HepG2 (cell line): ENCODE results near the gene SNU13.

Experiments
- CTCF ChIP-seq: sonication (generic); formaldehyde crosslinking; IDR thresholded peaks from 2 replicates; pipeline ENCODE4 v1.5.0; 2020; ENCODE audit warnings: mild to moderate bottlenecking, missing genetic modification reagents, moderate library complexity
- EZH2 ChIP-seq: conservative IDR thresholded peaks from 2 replicates; pipeline ENCODE4 v1.6.1; 2012; ENCODE audit warnings: mild to moderate bottlenecking, low read depth, low read length, moderate library complexity
- FOXA1 ChIP-seq, 2 experiments: fragments of 450-650 bp in 1 of 2; sonication (generic) in 1 of 2; formaldehyde crosslinking in 1 of 2; IDR thresholded peaks; 2 replicates each; pipeline versions ENCODE4 v1.4.0 to v1.6.1; 2016 to 2020; ENCODE audit warnings: missing genetic modification reagents in 1 of 2
- ZBTB40 ChIP-seq, 2 experiments: fragments of 450-650 bp in 1 of 2; sonication (generic) in 1 of 2; formaldehyde crosslinking in 1 of 2; IDR thresholded peaks; 2 replicates each; pipeline versions ENCODE4 v1.6.1 to v1.8.0; 2016 to 2022; ENCODE audit warnings: antibody characterized with exemption in 1 of 2, mild to moderate bottlenecking in 1 of 2, missing genetic modification reagents in 1 of 2
- ZFAT ChIP-seq: sonication (generic); formaldehyde crosslinking; conservative IDR thresholded peaks from 2 replicates; pipeline ENCODE4 v1.8.1; 2023; ENCODE audit warnings: missing genetic modification reagents, inconsistent platforms
- ZFP41 ChIP-seq: sonication (generic); formaldehyde crosslinking; IDR thresholded peaks from 2 replicates; pipeline ENCODE4 v1.4.0; 2020; ENCODE audit warnings: mild to moderate bottlenecking, missing genetic modification reagents, borderline replicate concordance

GRCh38 chr22:41642331-41643110 lies 46.1 kb downstream of the SNU13 start:
- TF ChIP-seq FOXA1 (IDR thresholded peaks at IDR 0.05) = no peak
- no peak for TF ChIP-seq FOXA1 (CRISPR knock-in tag; IDR thresholded peaks at IDR 0.05)
- TF ChIP-seq ZFAT = no peak
- no peak for TF ChIP-seq EZH2
- no peak for TF ChIP-seq CTCF
- TF ChIP-seq ZBTB40 (IDR thresholded peaks at IDR 0.05) = no peak
- TF ChIP-seq ZBTB40 (CRISPR knock-in tag; IDR thresholded peaks at IDR 0.05) = no peak
- TF ChIP-seq ZFP41 (CRISPR knock-in tag) = no peak
